ENCODE measurements around the gene RELL2. TPM values are rescaled to one million over a fixed set of nuclear protein-coding genes. Genes with fewer than 3 reads are reported as not detected.

RELL2 gene, protein sequence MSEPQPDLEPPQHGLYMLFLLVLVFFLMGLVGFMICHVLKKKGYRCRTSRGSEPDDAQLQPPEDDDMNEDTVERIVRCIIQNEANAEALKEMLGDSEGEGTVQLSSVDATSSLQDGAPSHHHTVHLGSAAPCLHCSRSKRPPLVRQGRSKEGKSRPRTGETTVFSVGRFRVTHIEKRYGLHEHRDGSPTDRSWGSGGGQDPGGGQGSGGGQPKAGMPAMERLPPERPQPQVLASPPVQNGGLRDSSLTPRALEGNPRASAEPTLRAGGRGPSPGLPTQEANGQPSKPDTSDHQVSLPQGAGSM
- 1 to 10 TPM; 2.3 to 5.4 (median 2.8) TPM for total RNA-seq

DNA sequence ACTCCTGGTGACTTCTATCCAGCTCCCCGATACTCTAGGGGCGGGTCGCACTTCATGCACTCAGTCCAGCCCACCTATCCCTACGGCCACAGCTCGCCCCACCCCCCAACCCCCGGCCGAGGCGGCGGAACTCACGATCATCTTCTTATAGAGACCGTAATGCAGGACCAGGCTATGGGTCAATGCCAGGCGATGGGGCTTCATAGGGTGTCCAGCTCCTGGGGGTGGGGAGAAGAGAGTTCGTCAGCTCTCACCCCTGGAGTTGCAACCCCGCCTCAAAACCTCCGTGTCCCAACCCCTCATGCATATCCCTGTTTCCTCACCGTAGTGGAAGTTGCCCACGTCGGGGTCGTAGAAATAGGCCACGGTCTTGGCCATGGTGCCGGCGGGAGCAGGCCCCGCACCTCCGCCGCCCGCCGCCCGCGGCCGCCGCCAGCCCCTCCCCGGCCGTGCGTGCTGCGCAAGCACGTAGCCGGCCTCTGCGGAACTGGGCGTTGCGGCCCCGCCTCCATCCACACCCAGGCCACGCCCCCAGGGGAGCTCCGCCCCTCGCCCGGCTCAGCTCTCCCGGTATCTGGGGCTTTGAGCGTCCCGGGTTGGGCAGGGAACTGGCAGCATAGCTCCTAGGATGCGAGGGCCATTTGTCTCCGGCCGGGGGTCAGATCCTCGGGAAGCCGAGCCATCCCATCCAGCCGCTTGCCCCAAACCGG, at the start of gene RELL2, which contains the start of gene HDAC3:
TSS of gene RELL2 (plus strand) at position 585 of the 710 bp plus-strand sequence. CDS start 1,229 bp downstream, outside the sequence.
TSS of gene HDAC3 (minus strand) at position 437 of the 710 bp plus-strand sequence. CDS start at position 378, 59 bp downstream.
- Histone ChIP-seq H3K27me3 (peaks cover 11% of the 10 kb centered on the region), H3K9me3 (no peaks in the 10 kb centered on the region), H3K4me3 (peak within 1 kb of the TSS; percentile 68 to 81), H3K36me3 (peaks cover 0 to 30% of the 10 kb centered on the region in 2 donors), H3K4me1 (peaks cover 0 to 48% (median 24%) of the 10 kb centered on the region in 3 donors), H3K27ac (peak within 1 kb of the TSS; percentile 25 to 81 (median 81))
- ATAC-seq: peak; percentile 96
- TF ChIP-seq POLR2A (IDR thresholded peaks at IDR 0.05) (peak; percentile 93 to 95), EP300 (IDR thresholded peaks at IDR 0.05) (no peak), POLR2AphosphoS5 (IDR thresholded peaks at IDR 0.05) (peak; percentile 77)
- TF ChIP-seq, protein P1, sequence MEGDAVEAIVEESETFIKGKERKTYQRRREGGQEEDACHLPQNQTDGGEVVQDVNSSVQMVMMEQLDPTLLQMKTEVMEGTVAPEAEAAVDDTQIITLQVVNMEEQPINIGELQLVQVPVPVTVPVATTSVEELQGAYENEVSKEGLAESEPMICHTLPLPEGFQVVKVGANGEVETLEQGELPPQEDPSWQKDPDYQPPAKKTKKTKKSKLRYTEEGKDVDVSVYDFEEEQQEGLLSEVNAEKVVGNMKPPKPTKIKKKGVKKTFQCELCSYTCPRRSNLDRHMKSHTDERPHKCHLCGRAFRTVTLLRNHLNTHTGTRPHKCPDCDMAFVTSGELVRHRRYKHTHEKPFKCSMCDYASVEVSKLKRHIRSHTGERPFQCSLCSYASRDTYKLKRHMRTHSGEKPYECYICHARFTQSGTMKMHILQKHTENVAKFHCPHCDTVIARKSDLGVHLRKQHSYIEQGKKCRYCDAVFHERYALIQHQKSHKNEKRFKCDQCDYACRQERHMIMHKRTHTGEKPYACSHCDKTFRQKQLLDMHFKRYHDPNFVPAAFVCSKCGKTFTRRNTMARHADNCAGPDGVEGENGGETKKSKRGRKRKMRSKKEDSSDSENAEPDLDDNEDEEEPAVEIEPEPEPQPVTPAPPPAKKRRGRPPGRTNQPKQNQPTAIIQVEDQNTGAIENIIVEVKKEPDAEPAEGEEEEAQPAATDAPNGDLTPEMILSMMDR (IDR thresholded peaks at IDR 0.05): peak in 1 of 4 experiments; percentile 5
- 0% methylated on average over 21 of the region's 55 CpGs; no CpG with 5 or more reads in 1 of the 2 donors for WGBS, 2 donors (ENCODE audit: low coverage in 1 of 2)

DNA sequence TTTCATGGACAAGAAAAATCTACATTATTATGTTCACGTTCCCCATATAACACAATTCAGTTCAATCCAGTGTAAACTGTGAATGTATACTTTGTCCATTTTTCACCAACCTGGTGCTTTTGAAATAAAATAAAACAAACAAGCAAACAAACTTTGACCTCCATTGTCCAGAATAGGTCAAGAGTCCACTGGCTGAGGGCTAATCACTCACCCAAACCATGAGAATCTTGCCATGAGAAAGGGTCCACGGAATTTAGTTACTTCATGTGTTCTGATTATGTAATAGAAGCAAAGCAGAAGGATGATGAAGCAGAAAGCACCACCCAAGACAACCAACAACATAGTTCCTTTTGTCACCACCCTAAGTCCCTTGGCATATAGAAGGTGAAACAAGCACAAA, 46.7 kb upstream of the RELL2 start:
- TF ChIP-seq EP300 (IDR thresholded peaks at IDR 0.05): no peak
- TF ChIP-seq, protein P1 (IDR thresholded peaks at IDR 0.05): no peak
- 17 to 78% methylated on average over 1 to 2 of the region's 2 CpGs for WGBS, 2 donors (ENCODE audit: low coverage in 1 of 2)
- no peak overlapping the region for H3K27ac ChIP-seq
- no peak for ATAC-seq
- H3K27me3 ChIP-seq: no peaks in the 10 kb centered on the region
- peaks cover 3 to 28% of the 10 kb centered on the region in 2 donors for H3K36me3 ChIP-seq
- no peak overlapping the region for H3K4me3 ChIP-seq
- no peaks in the 10 kb centered on the region for H3K9me3 ChIP-seq
- H3K4me1 ChIP-seq: peaks cover 0 to 6% (median 0%) of the 10 kb centered on the region in 3 donors

DNA sequence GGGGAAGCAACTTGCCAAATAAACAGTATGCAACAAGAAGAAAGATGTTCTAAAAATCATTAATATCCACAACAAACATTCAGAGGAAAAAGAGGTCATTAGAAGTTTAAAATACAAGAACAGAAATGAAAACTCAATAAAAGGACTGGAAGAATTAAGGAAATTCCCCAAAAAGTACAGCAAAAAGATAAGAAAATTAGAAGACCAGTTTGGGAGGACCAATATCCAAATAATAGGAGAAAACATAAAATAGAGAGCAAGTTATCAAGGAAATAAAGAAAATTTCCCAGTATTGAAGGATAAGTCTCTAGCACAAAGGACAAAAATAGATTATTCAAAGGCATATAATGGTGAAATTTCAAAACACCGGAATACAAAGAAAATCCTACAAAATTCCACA, 39.9 kb upstream of the RELL2 start:
- 100% methylated on average over 1 of the region's 1 CpG for WGBS, 2 donors (ENCODE audit: low coverage in 1 of 2)
- Histone ChIP-seq H3K27me3 (no peaks in the 10 kb centered on the region), H3K4me1 (peaks cover 0 to 18% (median 0%) of the 10 kb centered on the region in 3 donors), H3K36me3 (peaks cover 0 to 7% of the 10 kb centered on the region in 2 donors), H3K9me3 (no peaks in the 10 kb centered on the region), H3K27ac (no peak overlapping the region), H3K4me3 (no peak overlapping the region)
- TF ChIP-seq, protein P1 (IDR thresholded peaks at IDR 0.05): no peak
- TF ChIP-seq POLR2A (IDR thresholded peaks at IDR 0.05) (no peak), POLR2AphosphoS5 (IDR thresholded peaks at IDR 0.05) (no peak), EP300 (IDR thresholded peaks at IDR 0.05) (no peak)
- ATAC-seq: no peak

DNA sequence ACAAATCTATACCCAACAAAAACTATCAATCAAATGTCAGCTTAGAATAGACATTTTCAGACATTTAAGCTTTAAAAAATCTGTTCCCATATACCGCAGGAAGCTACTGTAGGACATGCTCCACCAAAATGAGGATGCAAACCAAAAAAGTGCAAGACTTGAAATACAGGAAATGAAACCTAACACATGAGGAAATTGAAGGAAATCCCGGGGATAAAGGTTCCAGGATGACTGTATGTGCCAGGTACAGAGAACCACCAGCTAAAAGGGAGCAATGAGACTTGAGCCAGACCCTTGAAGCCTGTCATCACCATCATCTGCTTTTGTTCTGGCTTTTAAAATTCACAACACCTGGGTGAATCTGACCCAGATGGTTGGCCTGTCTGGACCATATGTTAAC, 39.4 kb upstream of the RELL2 start:
- Histone ChIP-seq H3K27ac (no peak overlapping the region), H3K27me3 (no peaks in the 10 kb centered on the region), H3K36me3 (peaks cover 0 to 7% of the 10 kb centered on the region in 2 donors), H3K9me3 (no peaks in the 10 kb centered on the region), H3K4me3 (no peak overlapping the region), H3K4me1 (peaks cover 0 to 13% (median 0%) of the 10 kb centered on the region in 3 donors)
- TF ChIP-seq EP300 (IDR thresholded peaks at IDR 0.05) (no peak), POLR2A (IDR thresholded peaks at IDR 0.05) (no peak), POLR2AphosphoS5 (IDR thresholded peaks at IDR 0.05) (no peak)
- TF ChIP-seq, protein P1 (IDR thresholded peaks at IDR 0.05): no peak
- no peak for ATAC-seq
- 81 to 86% methylated on average over 2 of the region's 2 CpGs for WGBS, 2 donors (ENCODE audit: low coverage in 1 of 2)
